Immature natural killer cell (primary cell): ENCODE data around the gene ENOX1. TPM values are rescaled to one million over a fixed set of nuclear protein-coding genes. Genes with fewer than 3 reads are reported as not detected.

Experiments used
- DNase-seq, 3 donors: peaks; one replicate each; pipeline ENCODE4 v3.0.0; 2022; ENCODE audit warnings: mixed read lengths in 1 of 3
- H3K27ac Mint-ChIP-seq, 6 donors: one replicate each; pipeline ENCODE4 v1.8.0; 2020; ENCODE audit warnings: mixed read lengths in 6 of 6, mild to moderate bottlenecking in 5 of 6, inconsistent platforms in 4 of 6, moderate library complexity in 3 of 6
- H3K27me3 Mint-ChIP-seq, 3 donors: one replicate each; pipeline ENCODE4 v1.8.0; 2020 to 2021; ENCODE audit warnings: low read depth in 3 of 3, mild to moderate bottlenecking in 3 of 3, mixed read lengths in 3 of 3, moderate library complexity in 3 of 3, inconsistent platforms in 1 of 3
- H3K36me3 Mint-ChIP-seq, 3 donors: one replicate each; pipeline ENCODE4 v1.8.0; 2020; ENCODE audit warnings: mixed read lengths in 3 of 3, inconsistent platforms in 2 of 3, mild to moderate bottlenecking in 2 of 3
- H3K4me1 Mint-ChIP-seq, 2 donors: one replicate each; pipeline ENCODE4 v1.8.0; 2020; ENCODE audit warnings: inconsistent platforms in 2 of 2, mild to moderate bottlenecking in 2 of 2, mixed read lengths in 2 of 2, moderate library complexity in 1 of 2
- H3K4me3 Mint-ChIP-seq, 5 donors: one replicate each; pipeline ENCODE4 v1.8.0; 2020; ENCODE audit warnings: mild to moderate bottlenecking in 5 of 5, mixed read lengths in 5 of 5, inconsistent platforms in 3 of 5, moderate library complexity in 3 of 5
- H3K9me3 Mint-ChIP-seq, 6 donors: one replicate each; pipeline ENCODE4 v1.8.0; 2020; ENCODE audit warnings: mild to moderate bottlenecking in 6 of 6, mixed read lengths in 6 of 6, inconsistent platforms in 4 of 6, moderate library complexity in 3 of 6
- polyA plus RNA-seq, 3 donors: library from polyadenylated mRNA; unstranded; fragments of 300-500 nt; fragmentation: Illumina TruSeq; gene quantifications; one replicate each; pipeline ENCODE4 v1.2.3, GENCODE V29; 2021

The ENOX1 gene
- polyA plus RNA-seq, 3 donors from 2014 or later = not detected

DNA sequence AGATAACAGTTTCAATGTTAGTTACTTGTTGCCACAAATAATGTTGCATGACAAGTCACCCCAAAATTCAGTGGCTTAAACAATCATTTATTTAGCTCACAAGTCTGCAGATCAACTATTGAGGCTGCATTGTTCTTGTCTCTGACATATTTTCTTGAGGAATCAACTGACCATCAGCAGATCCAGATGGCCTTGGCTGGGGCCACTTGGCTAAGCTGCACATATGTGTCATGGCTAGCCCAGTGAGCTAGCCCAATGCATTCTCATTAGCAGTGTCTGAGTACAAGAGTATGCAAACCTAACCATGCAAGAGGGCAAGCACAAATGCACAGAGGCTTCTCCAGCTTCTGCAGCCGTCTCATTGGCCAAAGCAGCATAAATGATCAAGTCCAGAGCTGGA is 583.0 kb downstream of the ENOX1 start:
- H3K4me3 Mint-ChIP-seq = no peak overlapping the region
- H3K27me3 Mint-ChIP-seq = peaks cover 1 to 15% (median 2%) of the 10 kb centered on the region in 3 donors
- no peaks in the 10 kb centered on the region for H3K4me1 Mint-ChIP-seq
- H3K9me3 Mint-ChIP-seq = peaks cover 0 to 4% (median 0%) of the 10 kb centered on the region in 6 donors
- H3K27ac Mint-ChIP-seq = no peak overlapping the region
- no peaks in the 10 kb centered on the region for H3K36me3 Mint-ChIP-seq
- no peak for DNase-seq

DNA sequence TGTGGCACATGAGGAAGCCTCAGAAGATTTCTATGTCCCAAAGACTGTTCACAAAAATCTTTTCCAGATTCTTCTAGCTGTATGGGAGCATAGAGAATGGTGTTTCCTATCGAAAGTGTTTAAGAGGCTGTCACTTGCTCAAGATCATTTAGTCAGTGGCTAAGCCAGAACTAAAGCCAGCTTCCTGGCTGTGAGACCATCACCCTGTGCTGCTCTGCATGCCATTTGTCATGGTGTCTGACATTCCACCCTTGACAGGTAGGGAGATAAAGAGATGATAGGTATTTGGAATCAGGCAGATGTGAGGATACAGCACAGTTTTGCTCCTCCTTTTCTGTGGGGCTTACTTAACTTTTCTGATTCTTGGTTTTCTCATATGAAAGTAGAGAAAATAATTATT is 586.0 kb downstream of the ENOX1 start:
- Mint-ChIP-seq H3K9me3 (peaks cover 0 to 4% (median 0%) of the 10 kb centered on the region in 6 donors), H3K4me1 (no peaks in the 10 kb centered on the region), H3K27ac (no peak overlapping the region), H3K36me3 (no peaks in the 10 kb centered on the region), H3K4me3 (no peak overlapping the region), H3K27me3 (peaks cover 2 to 17% (median 3%) of the 10 kb centered on the region in 3 donors)
- no peak for DNase-seq

DNA sequence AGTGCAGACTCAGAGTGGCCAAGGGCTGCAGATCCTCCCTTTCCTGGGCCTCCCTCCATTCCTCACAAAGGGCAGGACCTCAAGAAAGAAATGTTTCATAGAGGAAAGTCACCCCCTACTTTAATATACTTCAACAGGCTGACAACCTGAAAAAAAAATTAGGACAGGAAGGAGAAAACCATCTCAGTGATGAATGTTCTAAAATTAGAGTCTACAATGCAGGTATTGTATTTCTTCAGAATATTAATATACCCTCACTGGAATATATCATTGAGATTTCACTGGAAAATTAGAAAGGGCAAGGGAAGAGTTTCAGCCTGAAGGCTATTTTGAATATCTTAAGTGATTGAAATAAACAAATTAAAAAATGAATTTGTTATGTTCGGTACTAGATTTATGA is 586.5 kb downstream of the ENOX1 start:
- Mint-ChIP-seq H3K9me3 (peaks cover 0 to 4% (median 0%) of the 10 kb centered on the region in 6 donors), H3K36me3 (no peaks in the 10 kb centered on the region), H3K4me1 (no peaks in the 10 kb centered on the region), H3K27ac (no peak overlapping the region), H3K27me3 (peaks cover 0 to 19% (median 3%) of the 10 kb centered on the region in 3 donors), H3K4me3 (no peak overlapping the region)
- DNase-seq = no peak

DNA sequence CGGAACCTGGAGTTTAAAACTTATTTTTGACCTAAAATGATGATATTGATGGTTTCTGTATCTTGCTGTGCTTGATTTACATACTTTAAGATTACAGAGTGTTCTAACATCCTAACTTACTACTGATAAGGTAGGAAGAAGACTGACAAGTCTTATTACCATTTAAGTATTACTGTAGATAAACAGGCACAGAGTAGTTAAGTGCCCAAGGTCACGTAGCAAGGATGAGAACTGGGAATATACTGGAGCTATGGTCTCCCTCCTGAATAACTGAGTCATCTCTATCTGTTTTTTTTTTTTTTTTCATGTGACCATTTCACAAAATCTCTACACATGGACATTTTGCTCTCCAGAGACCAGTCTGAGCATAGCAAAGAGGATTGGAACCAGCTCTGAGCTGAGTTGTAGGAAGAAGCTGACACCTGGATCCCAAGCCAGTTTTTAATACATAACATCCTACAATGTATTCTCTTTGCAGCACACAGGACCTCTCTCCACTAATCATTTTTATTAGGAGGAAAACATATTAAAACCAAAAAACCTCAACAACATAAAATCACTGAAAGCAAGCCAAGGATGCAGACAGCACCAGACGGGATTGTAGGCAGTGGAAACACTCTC is 589.9 kb downstream of the ENOX1 start:
- H3K27me3 Mint-ChIP-seq = peaks cover 0 to 19% (median 3%) of the 10 kb centered on the region in 3 donors
- no peak overlapping the region for H3K4me3 Mint-ChIP-seq
- no peak overlapping the region for H3K27ac Mint-ChIP-seq
- H3K36me3 Mint-ChIP-seq = no peaks in the 10 kb centered on the region
- no peak for DNase-seq
- H3K9me3 Mint-ChIP-seq = peaks cover 0 to 4% (median 0%) of the 10 kb centered on the region in 6 donors
- H3K4me1 Mint-ChIP-seq = no peaks in the 10 kb centered on the region

DNA sequence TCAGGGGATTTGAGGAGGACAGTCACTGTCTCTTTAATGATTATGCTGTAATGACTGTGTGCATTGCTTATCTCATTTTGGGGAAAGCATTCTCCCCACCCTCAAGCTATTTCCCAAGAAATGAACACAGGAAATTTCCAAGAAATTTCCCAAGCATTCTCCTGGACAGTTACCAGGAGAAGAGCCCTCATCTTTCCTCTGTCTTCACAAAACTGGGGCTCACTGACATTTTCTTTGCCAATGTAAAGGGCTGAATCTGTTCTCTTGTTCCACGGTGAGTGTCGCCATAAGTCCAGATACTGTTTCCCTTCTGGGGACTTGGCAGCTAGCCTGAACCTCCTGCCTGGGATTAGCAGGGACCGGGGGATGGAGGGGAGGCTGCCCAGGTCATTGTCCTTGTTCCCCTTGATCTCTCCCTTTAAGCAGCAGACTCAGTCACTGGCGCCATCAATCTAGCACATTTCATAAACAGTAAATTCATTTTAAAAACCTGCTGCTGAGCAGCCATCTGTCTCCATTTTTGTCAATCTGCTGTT is 590.6 kb downstream of the ENOX1 start:
- Mint-ChIP-seq H3K36me3 (no peaks in the 10 kb centered on the region), H3K4me1 (no peaks in the 10 kb centered on the region), H3K27me3 (peaks cover 0 to 14% (median 2%) of the 10 kb centered on the region in 3 donors), H3K27ac (no peak overlapping the region), H3K4me3 (no peak overlapping the region), H3K9me3 (peaks cover 0 to 1% (median 0%) of the 10 kb centered on the region in 6 donors)
- DNase-seq = no peak

DNA sequence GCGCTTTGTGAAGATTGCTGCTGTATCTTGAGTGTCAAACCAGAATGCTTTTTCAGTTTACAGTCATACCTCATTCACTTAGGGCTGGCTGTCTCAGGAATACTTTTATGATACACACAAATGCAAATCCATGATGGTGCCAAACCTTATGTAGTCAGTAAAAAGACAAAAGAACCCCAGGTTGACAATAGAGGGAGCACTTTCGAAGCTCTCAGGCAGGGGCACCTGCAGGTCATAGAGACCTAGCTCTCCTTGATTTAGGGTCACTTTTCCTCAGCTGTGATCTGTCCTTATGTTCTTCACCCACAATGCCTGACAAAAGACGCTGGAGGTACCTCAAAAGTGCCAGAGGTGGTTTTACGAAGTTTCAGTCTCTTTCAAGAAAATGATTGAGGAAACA is 591.2 kb downstream of the ENOX1 start:
- Mint-ChIP-seq H3K4me1 (no peaks in the 10 kb centered on the region), H3K27ac (no peak overlapping the region), H3K36me3 (no peaks in the 10 kb centered on the region), H3K9me3 (peaks cover 0 to 1% (median 0%) of the 10 kb centered on the region in 6 donors), H3K4me3 (no peak overlapping the region), H3K27me3 (peaks cover 0 to 14% (median 2%) of the 10 kb centered on the region in 3 donors)
- no peak for DNase-seq

DNA sequence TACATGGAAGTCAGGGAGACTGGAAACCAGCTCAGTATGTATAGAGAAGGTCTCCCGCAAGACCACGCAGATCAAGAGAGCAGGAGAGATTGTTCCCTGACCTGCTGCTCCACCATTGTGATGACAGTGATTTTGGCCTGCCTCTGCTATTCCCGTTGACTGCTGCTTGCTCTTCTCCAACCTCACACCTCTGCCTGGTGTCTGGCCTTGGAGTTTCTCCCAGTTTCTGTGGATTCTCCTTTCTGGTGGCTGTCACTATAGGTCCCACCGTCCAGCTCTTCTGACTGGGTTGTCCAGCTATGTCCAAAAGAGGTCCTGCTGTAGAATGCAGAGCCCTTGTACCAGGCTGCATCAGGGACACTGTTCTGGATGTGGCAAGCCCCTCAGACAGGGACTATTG is 591.7 kb downstream of the ENOX1 start:
- no peaks in the 10 kb centered on the region for H3K36me3 Mint-ChIP-seq
- no peak overlapping the region for H3K4me3 Mint-ChIP-seq
- H3K4me1 Mint-ChIP-seq = no peaks in the 10 kb centered on the region
- peaks cover 0 to 1% (median 0%) of the 10 kb centered on the region in 6 donors for H3K9me3 Mint-ChIP-seq
- DNase-seq = no peak
- H3K27me3 Mint-ChIP-seq = peaks cover 0 to 14% (median 2%) of the 10 kb centered on the region in 3 donors
- no peak overlapping the region for H3K27ac Mint-ChIP-seq

DNA sequence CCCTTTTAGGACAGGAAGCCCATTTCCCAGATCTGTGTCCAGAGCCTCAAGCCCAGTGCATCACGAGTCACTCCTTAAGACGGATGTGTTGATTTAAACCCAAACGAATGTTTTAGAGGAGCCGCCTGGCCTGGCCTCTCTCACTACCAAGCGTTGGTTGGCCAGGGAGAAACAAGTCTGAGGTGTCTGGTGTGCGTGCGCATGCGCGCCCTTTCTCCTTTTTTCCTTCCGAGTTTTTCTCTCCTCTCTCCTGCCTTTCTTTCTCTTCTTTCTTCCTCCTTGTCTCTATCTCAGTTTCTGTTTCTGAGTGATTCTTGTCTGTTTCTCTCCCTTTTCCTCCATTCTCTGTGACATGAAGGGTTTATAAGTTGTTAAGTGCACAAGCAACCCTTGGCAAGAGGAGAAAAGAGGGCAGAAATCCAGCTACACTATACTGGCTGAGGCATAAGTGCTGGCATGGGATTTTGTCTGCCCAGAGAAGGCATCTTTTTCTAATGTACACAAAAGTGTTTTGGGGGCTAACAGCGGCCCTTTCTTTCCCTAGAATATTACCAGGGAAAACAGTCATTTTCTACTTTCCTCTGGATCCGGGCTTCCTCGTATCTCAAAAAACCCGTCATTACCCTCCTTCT is 592.9 kb downstream of the ENOX1 start:
- Mint-ChIP-seq H3K27me3 (peaks cover 0 to 14% (median 2%) of the 10 kb centered on the region in 3 donors), H3K4me3 (no peak overlapping the region), H3K27ac (no peak overlapping the region), H3K9me3 (no peaks in the 10 kb centered on the region), H3K4me1 (no peaks in the 10 kb centered on the region), H3K36me3 (no peaks in the 10 kb centered on the region)
- no peak for DNase-seq

DNA sequence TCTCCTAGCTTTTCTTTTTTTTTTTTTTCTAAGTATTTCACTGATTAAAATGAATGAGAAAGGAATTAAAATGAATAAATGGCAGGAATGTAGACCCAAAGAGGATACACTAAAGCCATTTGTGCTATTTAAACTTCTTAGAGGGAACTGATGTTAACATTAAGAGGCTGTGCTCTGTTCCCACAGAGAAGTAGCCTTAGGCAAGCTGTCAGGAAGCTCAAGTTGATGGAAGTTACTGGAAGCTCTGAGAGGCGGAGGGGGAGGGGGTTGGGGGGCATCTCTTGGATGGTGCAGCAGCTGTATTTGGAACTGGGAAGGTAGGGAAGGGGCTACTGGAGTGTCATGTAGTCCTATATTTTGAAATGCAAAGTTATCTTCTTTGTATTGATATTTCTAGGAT is 595.2 kb downstream of the ENOX1 start:
- H3K9me3 Mint-ChIP-seq = no peaks in the 10 kb centered on the region
- no peak overlapping the region for H3K27ac Mint-ChIP-seq
- H3K36me3 Mint-ChIP-seq = no peaks in the 10 kb centered on the region
- no peak overlapping the region for H3K4me3 Mint-ChIP-seq
- H3K27me3 Mint-ChIP-seq = peaks cover 0 to 9% (median 2%) of the 10 kb centered on the region in 3 donors
- no peaks in the 10 kb centered on the region for H3K4me1 Mint-ChIP-seq
- DNase-seq = no peak

DNA sequence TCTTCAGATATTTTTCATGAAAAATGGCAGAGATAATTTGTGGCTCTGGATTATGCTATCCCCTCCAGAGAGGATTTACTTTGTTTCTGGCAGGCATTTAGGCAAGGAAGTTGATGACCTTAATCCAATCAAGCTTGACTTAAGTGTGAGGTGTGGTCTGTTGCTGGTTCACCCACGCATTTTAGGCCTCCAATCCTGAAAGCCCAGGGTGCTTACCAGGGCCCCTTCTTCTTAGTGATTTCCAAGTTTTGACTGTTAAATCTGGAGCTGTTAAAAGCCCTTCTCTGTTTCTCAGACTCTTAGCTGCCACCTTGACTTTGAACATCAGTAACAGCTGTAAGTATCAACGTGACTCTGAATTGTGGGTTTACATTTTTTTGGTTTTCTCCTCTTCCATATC is 601.5 kb downstream of the ENOX1 start:
- no peak overlapping the region for H3K27ac Mint-ChIP-seq
- no peaks in the 10 kb centered on the region for H3K4me1 Mint-ChIP-seq
- H3K27me3 Mint-ChIP-seq = peaks cover 0 to 9% (median 2%) of the 10 kb centered on the region in 3 donors

DNA sequence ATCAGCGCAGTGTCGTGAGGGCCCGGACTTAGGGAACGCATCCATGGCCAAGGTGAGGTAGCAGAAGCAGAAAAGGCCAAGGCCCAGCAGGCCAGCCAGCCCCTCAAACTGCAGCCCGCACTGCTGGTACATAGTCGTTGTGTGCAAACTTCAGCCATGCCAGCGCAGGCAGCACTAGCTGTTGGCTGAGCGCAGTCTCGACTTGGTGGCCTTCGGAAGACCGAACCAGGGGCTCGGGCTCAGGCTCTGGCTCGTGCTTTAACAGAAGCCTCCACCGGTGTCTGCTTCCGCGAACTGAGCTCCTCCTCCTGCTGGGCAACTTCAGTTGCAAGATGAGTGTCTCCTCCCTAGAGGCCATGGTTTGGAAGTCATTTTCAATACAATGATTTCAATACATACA is 605.9 kb downstream of the ENOX1 start:
- no peaks in the 10 kb centered on the region for H3K9me3 Mint-ChIP-seq
- no peak overlapping the region for H3K27ac Mint-ChIP-seq
- peaks cover 0 to 6% (median 6%) of the 10 kb centered on the region in 3 donors for H3K27me3 Mint-ChIP-seq
- no peak overlapping the region for H3K4me3 Mint-ChIP-seq
- H3K4me1 Mint-ChIP-seq = no peaks in the 10 kb centered on the region
- H3K36me3 Mint-ChIP-seq = no peaks in the 10 kb centered on the region
- no peak for DNase-seq

More for the DNA sequence above, 601.5 kb downstream of the ENOX1 start:
- Mint-ChIP-seq H3K9me3 (no peaks in the 10 kb centered on the region), H3K36me3 (no peaks in the 10 kb centered on the region), H3K4me3 (no peak overlapping the region)
- DNase-seq = no peak

DNA sequence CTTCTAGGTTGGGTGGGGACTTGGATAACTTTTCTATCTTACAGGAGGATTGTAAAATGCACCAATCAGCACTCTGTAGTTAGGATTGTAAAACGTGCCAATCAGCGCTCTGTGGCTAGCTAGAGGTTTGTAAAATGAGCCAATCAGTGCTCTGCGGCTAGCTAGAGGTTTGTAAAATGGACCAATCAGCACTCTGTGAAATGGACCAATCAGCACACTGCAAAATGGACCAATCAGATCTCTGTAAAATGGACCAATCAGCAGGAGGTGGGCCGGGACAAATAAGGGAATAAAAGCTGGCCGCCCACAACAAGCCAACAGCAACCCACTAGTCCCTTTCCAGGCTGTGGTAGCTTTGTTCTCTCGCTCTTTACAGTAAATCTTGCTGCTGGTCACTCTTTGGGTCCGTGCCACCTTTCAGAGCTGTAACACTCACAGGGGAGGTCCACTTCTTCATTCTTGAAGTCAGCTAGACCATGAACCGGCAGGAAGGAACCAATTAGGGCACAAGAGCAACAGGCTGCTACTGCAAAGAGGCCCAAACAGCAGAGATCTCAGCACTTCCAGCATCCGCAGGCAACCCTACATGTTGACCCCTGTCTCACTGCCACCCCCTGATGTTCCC is 606.6 kb downstream of the ENOX1 start:
- H3K4me1 Mint-ChIP-seq = no peaks in the 10 kb centered on the region
- H3K36me3 Mint-ChIP-seq = no peaks in the 10 kb centered on the region

DNA sequence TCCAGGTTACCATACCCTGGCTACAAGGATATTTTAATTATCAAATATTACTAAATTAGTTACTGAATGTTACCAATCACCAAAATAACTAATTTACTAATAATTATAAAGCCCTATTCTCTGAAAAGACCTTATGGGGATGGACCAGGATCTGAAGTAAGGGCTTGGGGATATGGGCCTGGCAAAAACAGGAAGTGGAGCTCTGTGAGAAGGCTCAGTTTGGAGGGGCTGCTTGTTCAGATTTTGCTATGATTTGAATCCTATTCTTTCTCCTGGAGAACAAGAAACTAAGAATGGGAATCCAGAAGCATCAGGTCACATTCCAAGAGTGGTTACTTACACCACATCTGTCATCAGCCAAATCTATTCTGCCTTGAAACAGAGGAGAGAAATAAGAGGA is 615.3 kb downstream of the ENOX1 start:
- DNase-seq = no peak
- no peaks in the 10 kb centered on the region for H3K36me3 Mint-ChIP-seq
- no peak overlapping the region for H3K4me3 Mint-ChIP-seq
- H3K27me3 Mint-ChIP-seq = peaks cover 3 to 5% (median 4%) of the 10 kb centered on the region in 3 donors
- H3K27ac Mint-ChIP-seq = no peak overlapping the region
- H3K9me3 Mint-ChIP-seq = no peaks in the 10 kb centered on the region
- H3K4me1 Mint-ChIP-seq = no peaks in the 10 kb centered on the region

More for the DNA sequence above, 606.6 kb downstream of the ENOX1 start:
- DNase-seq = no peak
- Mint-ChIP-seq H3K27ac (no peak overlapping the region), H3K4me3 (no peak overlapping the region), H3K9me3 (no peaks in the 10 kb centered on the region), H3K27me3 (peaks cover 0 to 6% (median 6%) of the 10 kb centered on the region in 3 donors)

DNA sequence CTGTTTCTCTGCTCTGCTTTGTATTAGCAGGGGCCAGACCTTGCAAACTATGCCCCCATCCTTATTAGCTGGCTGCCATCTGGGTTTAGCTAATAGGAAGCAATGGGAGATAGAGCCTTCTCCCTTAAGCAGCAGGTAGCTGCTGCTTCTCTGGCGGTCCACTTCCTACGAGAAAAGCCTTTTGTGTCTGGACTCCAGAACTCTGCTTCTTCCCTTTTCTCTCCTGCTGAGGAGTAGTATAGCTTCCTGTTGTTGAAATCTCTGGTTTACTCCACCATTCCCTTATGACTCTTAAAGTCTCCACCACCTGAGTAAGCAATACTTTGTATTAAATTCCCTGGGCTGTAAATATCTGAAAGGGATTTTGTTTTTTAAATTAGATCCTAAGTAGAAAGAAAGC is 616.3 kb downstream of the ENOX1 start:
- Mint-ChIP-seq H3K27ac (no peak overlapping the region), H3K27me3 (peaks cover 3 to 5% (median 4%) of the 10 kb centered on the region in 3 donors)

More for the DNA sequence above, 616.3 kb downstream of the ENOX1 start:
- Mint-ChIP-seq H3K4me3 (no peak overlapping the region), H3K4me1 (no peaks in the 10 kb centered on the region), H3K36me3 (no peaks in the 10 kb centered on the region), H3K9me3 (peaks cover 0 to 5% (median 1%) of the 10 kb centered on the region in 6 donors)
- DNase-seq = no peak
